Stimulated activated CD8-positive, alpha-beta memory T cell treated with anti-CD3 and anti-CD28 coated beads, Interleukin-15, amount 100 ng/mL, for 1 hour (primary cell): ENCODE measurements around the gene IRAG1.
"Not testable (repeated sequence)": the region's sequence is repeated elsewhere in the genome, so short reads cannot be mapped to it uniquely, and the experiment has no call there.

Experiments
- DNase-seq: peaks from one replicate; pipeline ENCODE4 v3.0.0-alpha.2; 2020; ENCODE audit warnings: low read depth

Gene IRAG1

GRCh38 chr11:10708131-10708530 is 14.6 kb upstream of the IRAG1 start:
- no peak for DNase-seq

- DNase-seq = no peak
Measured at GRCh38 chr11:10701982-10702381, 8.4 kb upstream of the IRAG1 start.

GRCh38 chr11:10699072-10699471 is 5.5 kb upstream of the IRAG1 start:
- DNase-seq = no peak

GRCh38 chr11:10697323-10697620 is 3.7 kb upstream of the IRAG1 start:
- no peak for DNase-seq

- no peak for DNase-seq
Measured at GRCh38 chr11:10696468-10697322, 3.1 kb upstream of the IRAG1 start.

- DNase-seq = no peak
Measured at GRCh38 chr11:10695833-10696232, 2.3 kb upstream of the IRAG1 start.

- DNase-seq = no peak
Measured at GRCh38 chr11:10694486-10695239, 1.1 kb upstream of the IRAG1 start.

GRCh38 chr11:10692531-10693115 is 932 bp downstream of the IRAG1 start:
- no peak for DNase-seq

GRCh38 chr11:10688401-10688800 is 5.2 kb downstream of the IRAG1 start:
- DNase-seq = no peak

- no peak for DNase-seq
Measured at GRCh38 chr11:10686311-10686710, 7.2 kb downstream of the IRAG1 start.

- DNase-seq = no peak
Measured at GRCh38 chr11:10683429-10683828, 10.1 kb downstream of the IRAG1 start.

GRCh38 chr11:10680956-10681487 is 12.5 kb downstream of the IRAG1 start:
- DNase-seq = no peak

GRCh38 chr11:10680279-10680678 is 13.3 kb downstream of the IRAG1 start:
- DNase-seq = not testable (repeated sequence)

- DNase-seq = no peak
Measured at GRCh38 chr11:10679644-10680043, 13.9 kb downstream of the IRAG1 start.

GRCh38 chr11:10678101-10678500 is 15.5 kb downstream of the IRAG1 start:
- DNase-seq = no peak

GRCh38 chr11:10676919-10677318 is 16.6 kb downstream of the IRAG1 start:
- DNase-seq = no peak

GRCh38 chr11:10674911-10675440 is 18.6 kb downstream of the IRAG1 start:
- no peak for DNase-seq

- no peak for DNase-seq
Measured at GRCh38 chr11:10674440-10674855, 19.1 kb downstream of the IRAG1 start.

- DNase-seq = no peak
Measured at GRCh38 chr11:10673501-10674062, 20.0 kb downstream of the IRAG1 start.

GRCh38 chr11:10670099-10670498 is 23.5 kb downstream of the IRAG1 start:
- DNase-seq = no peak

GRCh38 chr11:10669258-10670033 is 24.1 kb downstream of the IRAG1 start:
- no peak for DNase-seq

- DNase-seq = no peak
Measured at GRCh38 chr11:10667521-10667885, 26.1 kb downstream of the IRAG1 start.
